ENCODE data around the gene GARRE1. TPM values are rescaled to one million over a fixed set of nuclear protein-coding genes. Genes with fewer than 3 reads are reported as not detected.
"Not testable (repeated sequence)": the region's sequence is repeated elsewhere in the genome, so short reads cannot be mapped to it uniquely, and the experiment has no call there.

The GARRE1 gene
- total RNA-seq, 2 experiments from 2014 or later, result 69.7 to 72.0 TPM

GRCh38 chr19:34248941-34249340 is 5.4 kb upstream of the GARRE1 start:
- Mint-ChIP-seq H3K27me3 (no peaks in the 10 kb centered on the region), H3K27ac (no peak overlapping the region), H3K9me3 (no peaks in the 10 kb centered on the region), H3K4me3 (no peak overlapping the region), H3K36me3 (ENCODE audit: low read depth) (peaks cover 1% of the 10 kb centered on the region), H3K4me1 (ENCODE audit: low read depth) (peaks cover 6% of the 10 kb centered on the region)
- intact Hi-C loops (cut with DNase I, micrococcal nuclease), result no loop called here
- H3K27me3 ChIP-seq (ENCODE audit: control insufficient read depth in 1 of 2, insufficient read depth in 2 of 2, low read length in 2 of 2), result no peaks in the 10 kb centered on the region
- DNase-seq, result no peak
- no peak for ATAC-seq (ENCODE audit: poor library complexity)
- POLR2A ChIA-PET, result interaction anchor here (0.9 to 1.3 kb wide), 2 partner anchors 13 to 67 kb away, joined by 3 to 4 read pairs; no protein-coding TSS in a partner anchor
- H3K9me3 ChIP-seq (ENCODE audit: control insufficient read depth in 1 of 2, insufficient read depth in 1 of 2, low read length in 2 of 2), result no peaks in the 10 kb centered on the region
- no peaks in the 10 kb centered on the region for H3K36me3 ChIP-seq (ENCODE audit: insufficient read depth, low read length)
- peaks cover 6% of the 10 kb centered on the region for H3K4me1 ChIP-seq (ENCODE audit: insufficient read depth, low read length)
- no peak overlapping the region for H3K27ac ChIP-seq (ENCODE audit: low read depth in 1 of 2, low read length in 2 of 2)
- no peak for TF ChIP-seq CTCF (IDR thresholded peaks at IDR 0.05)
- H3K4me3 ChIP-seq (ENCODE audit: low read length), result no peak overlapping the region
- CTCF ChIA-PET, result no interaction called here

GRCh38 chr19:34253167-34253566 is 1.2 kb upstream of the GARRE1 start:
- H3K9me3 ChIP-seq (ENCODE audit: control insufficient read depth in 1 of 2, insufficient read depth in 1 of 2, low read length in 2 of 2); CTCF ChIA-PET; H3K27me3 ChIP-seq (ENCODE audit: control insufficient read depth in 1 of 2, insufficient read depth in 2 of 2, low read length in 2 of 2); H3K27me3 Mint-ChIP-seq; H3K4me3 ChIP-seq (ENCODE audit: low read length); H3K9me3 Mint-ChIP-seq; DNase-seq; H3K27ac ChIP-seq (ENCODE audit: low read depth in 1 of 2, low read length in 2 of 2); H3K36me3 ChIP-seq (ENCODE audit: insufficient read depth, low read length); ATAC-seq (ENCODE audit: poor library complexity): not testable (repeated sequence)
- peaks cover 29% of the 10 kb centered on the region for H3K4me1 ChIP-seq (ENCODE audit: insufficient read depth, low read length)
- intact Hi-C loops (cut with DNase I, micrococcal nuclease), result loop anchor here in 1 of 2 experiments (5.0 kb wide), 1 partner anchor 36 kb away; no protein-coding TSS in a partner anchor
- Mint-ChIP-seq H3K27ac (peak overlapping the region; percentile 90), H3K4me3 (peak overlapping the region; percentile 95), H3K36me3 (ENCODE audit: low read depth) (peaks cover 13% of the 10 kb centered on the region), H3K4me1 (ENCODE audit: low read depth) (peaks cover 37% of the 10 kb centered on the region)
- POLR2A ChIA-PET, result interaction anchor here (0.7 to 1.9 kb wide), 3 partner anchors 16 to 106 kb away, joined by 3 to 4 read pairs (median 3); no protein-coding TSS in a partner anchor

GRCh38 chr19:34253681-34254045 is 691 bp upstream of the GARRE1 start:
- H3K9me3 Mint-ChIP-seq; H3K27me3 ChIP-seq (ENCODE audit: control insufficient read depth in 1 of 2, insufficient read depth in 2 of 2, low read length in 2 of 2); H3K36me3 ChIP-seq (ENCODE audit: insufficient read depth, low read length); H3K27me3 Mint-ChIP-seq; CTCF ChIA-PET; DNase-seq; H3K9me3 ChIP-seq (ENCODE audit: control insufficient read depth in 1 of 2, insufficient read depth in 1 of 2, low read length in 2 of 2): not testable (repeated sequence)
- POLR2A ChIA-PET, result interaction anchor here (0.7 to 1.9 kb wide), 3 partner anchors 16 to 106 kb away, joined by 3 to 4 read pairs (median 3); no protein-coding TSS in a partner anchor
- H3K4me3 ChIP-seq (ENCODE audit: low read length), result peak overlapping the region; percentile 76
- peaks cover 41% of the 10 kb centered on the region for H3K4me1 Mint-ChIP-seq (ENCODE audit: low read depth)
- intact Hi-C loops (cut with DNase I, micrococcal nuclease), result loop anchor here (2.0 to 5.0 kb wide), 2 partner anchors 36 to 83 kb away; no protein-coding TSS in a partner anchor
- H3K27ac ChIP-seq (ENCODE audit: low read depth in 1 of 2, low read length in 2 of 2), result peak overlapping the region; percentile 75 to 83
- ATAC-seq (ENCODE audit: poor library complexity), result peak; percentile 4
- peaks cover 29% of the 10 kb centered on the region for H3K4me1 ChIP-seq (ENCODE audit: insufficient read depth, low read length)
- peaks cover 13% of the 10 kb centered on the region for H3K36me3 Mint-ChIP-seq (ENCODE audit: low read depth)
- H3K27ac Mint-ChIP-seq, result peak overlapping the region; percentile 90
- H3K4me3 Mint-ChIP-seq, result peak overlapping the region; percentile 95

- Mint-ChIP-seq H3K9me3 (no peaks in the 10 kb centered on the region), H3K27ac (peak overlapping the region; percentile 94), H3K36me3 (ENCODE audit: low read depth) (peaks cover 21% of the 10 kb centered on the region), H3K27me3 (no peaks in the 10 kb centered on the region), H3K4me1 (ENCODE audit: low read depth) (peaks cover 53% of the 10 kb centered on the region), H3K4me3 (peak overlapping the region; percentile 98)
- Histone ChIP-seq H3K9me3 (ENCODE audit: control insufficient read depth in 1 of 2, insufficient read depth in 1 of 2, low read length in 2 of 2) (no peaks in the 10 kb centered on the region), H3K27ac (ENCODE audit: low read depth in 1 of 2, low read length in 2 of 2) (peak overlapping the region; percentile 25 to 34), H3K27me3 (ENCODE audit: control insufficient read depth in 1 of 2, insufficient read depth in 2 of 2, low read length in 2 of 2) (no peaks in the 10 kb centered on the region), H3K4me1 (ENCODE audit: insufficient read depth, low read length) (peaks cover 31% of the 10 kb centered on the region), H3K36me3 (ENCODE audit: insufficient read depth, low read length) (peaks cover 3% of the 10 kb centered on the region), H3K4me3 (ENCODE audit: low read length) (peak overlapping the region; percentile 76)
- no peak for TF ChIP-seq CTCF (IDR thresholded peaks at IDR 0.05)
- ATAC-seq (ENCODE audit: poor library complexity), result peak; percentile 30
- peak in 11 of 14 experiments; percentile 3 to 63 (median 32) for DNase-seq
- ChIA-PET POLR2A (interaction anchor here (0.7 to 2.8 kb wide), 3 partner anchors 15 to 82 kb away, joined by 3 to 30 read pairs (median 3); partner anchors contain the start of gene LSM14A), CTCF (interaction anchor here (1.4 kb wide), 1 partner anchor 14 kb away, joined by 5 read pairs; no protein-coding TSS in a partner anchor)
- intact Hi-C loops (cut with DNase I, micrococcal nuclease), result loop anchor here (1.0 to 5.0 kb wide), 4 partner anchors 12 to 82 kb away; no protein-coding TSS in a partner anchor
These were observed 511 bp downstream of the GARRE1 start for GRCh38 chr19:34254698-34255432.

Data from CD4-positive, alpha-beta T cell (primary cell).